NOMO-1 treated with dmso at 0.1 percent for 144 hours (cell line): ENCODE measurements around the gene PCDHA6.
"Not testable (repeated sequence)": the region's sequence is repeated elsewhere in the genome, so short reads cannot be mapped to it uniquely, and the experiment has no call there.

Experiments used
- DNase-seq: peaks from one replicate; lab custom pipeline; 2025; ENCODE audit not compliant: unreplicated experiment; lab: John Stamatoyannopoulos, UW

The PCDHA6 gene

GRCh38 chr5:140827704-140828361 is at the start of gene PCDHA6:
Gene PCDHA6 (plus strand): TSS chr5:140827960. CDS start chr5:140828092, 132 bp downstream.
- no peak for DNase-seq

GRCh38 chr5:140780512-140780911 is 47.2 kb upstream of the PCDHA6 start:
- no peak for DNase-seq

- no peak for DNase-seq
Observed at GRCh38 chr5:140785905-140786686, 41.7 kb upstream of the PCDHA6 start, which contains the start of gene PCDHA1. Gene PCDHA1 (plus strand): TSS chr5:140786140.

GRCh38 chr5:140787422-140787821 is 40.3 kb upstream of the PCDHA6 start:
- DNase-seq = not testable (repeated sequence)

- DNase-seq = not testable (repeated sequence)
Observed at GRCh38 chr5:140787849-140788504, 39.8 kb upstream of the PCDHA6 start.

- DNase-seq = peak; percentile 43
Observed at GRCh38 chr5:140791089-140791488, 36.7 kb upstream of the PCDHA6 start.

GRCh38 chr5:140794595-140795258 is 33.0 kb upstream of the PCDHA6 start, which contains the start of gene PCDHA2:
Gene PCDHA2 (plus strand): TSS chr5:140794852.
- no peak for DNase-seq

GRCh38 chr5:140795259-140795641 is 32.5 kb upstream of the PCDHA6 start:
- DNase-seq = no peak

GRCh38 chr5:140796072-140796717 is 31.6 kb upstream of the PCDHA6 start:
- not testable (repeated sequence) for DNase-seq

GRCh38 chr5:140796718-140797095 is 31.1 kb upstream of the PCDHA6 start:
- DNase-seq = no peak

- DNase-seq = no peak
Observed at GRCh38 chr5:140800816-140801493, 26.8 kb upstream of the PCDHA6 start, which contains the start of gene PCDHA3. Gene PCDHA3 (plus strand): TSS chr5:140801057.

GRCh38 chr5:140801494-140801841 is 26.3 kb upstream of the PCDHA6 start:
- DNase-seq = no peak

- not testable (repeated sequence) for DNase-seq
Observed at GRCh38 chr5:140802381-140802780, 25.4 kb upstream of the PCDHA6 start.

- no peak for DNase-seq
Observed at GRCh38 chr5:140802781-140803271, 24.9 kb upstream of the PCDHA6 start.

GRCh38 chr5:140806834-140807775 is 20.7 kb upstream of the PCDHA6 start, which contains the start of gene PCDHA4:
Gene PCDHA4 (plus strand): TSS chr5:140807068.
- no peak for DNase-seq

GRCh38 chr5:140808241-140808888 is 19.4 kb upstream of the PCDHA6 start:
- not testable (repeated sequence) for DNase-seq

- DNase-seq = no peak
Observed at GRCh38 chr5:140808889-140809291, 18.9 kb upstream of the PCDHA6 start.
